PC-9 (cell line): ENCODE measurements around the gene CENPX.

Experiments used
- CTCF ChIP-seq: fragments of 200-600 bp; sonication (generic); conservative IDR thresholded peaks from 2 replicates; pipeline ENCODE4 v1.6.1; 2017; ENCODE audit warnings: mixed run types, antibody characterized with exemption, mild to moderate bottlenecking, moderate library complexity
- EZH2 ChIP-seq: fragments of 200-600 bp; sonication (generic); IDR thresholded peaks from 2 replicates; pipeline ENCODE4 v1.8.0; 2017; ENCODE audit warnings: antibody characterized with exemption, low read depth

- TF ChIP-seq CTCF = no peak
- TF ChIP-seq EZH2 = no peak
Observed at GRCh38 chr17:82035488-82035887, 12.8 kb upstream of the CENPX start.
